Measurements from ENCODE around the gene SLC8A1.

GRCh38 chr2:40197121-40197520 is 254.8 kb downstream of the SLC8A1 start:
- TF ChIP-seq POLR2AphosphoS5 (IDR thresholded peaks at IDR 0.05; ENCODE audit: borderline replicate concordance, low read depth, low read length): no peak
- TF ChIP-seq EZH2 (IDR thresholded peaks at IDR 0.05): no peak
